ENCODE data around the gene FAM83C. TPM values are rescaled to one million over a fixed set of nuclear protein-coding genes. Genes with fewer than 3 reads are reported as not detected.

Gene FAM83C
- total RNA-seq, 1 donor from 2014 or later, result not detected

GRCh38 chr20:35302421-35303335 lies 10.5 kb upstream of the FAM83C start:
- no peaks in the 10 kb centered on the region for H3K27me3 Mint-ChIP-seq
- no peak for TF ChIP-seq CTCF (IDR thresholded peaks at IDR 0.05)
- intact Hi-C loops (cut with micrococcal nuclease), result loop anchor here (1.0 to 2.0 kb wide), 3 partner anchors 18 to 137 kb away; partner anchors contain the start of gene EIF6
- ChIA-PET POLR2A (interaction anchor here (0.6 to 1.1 kb wide), 2 partner anchors 19 to 511 kb away, joined by 3 to 10 read pairs; no protein-coding TSS in a partner anchor), CTCF (interaction anchor here (1.0 to 2.4 kb wide), 8 partner anchors 7 to 144 kb away, joined by 3 to 14 read pairs (median 4); partner anchors contain the start of gene MMP24OS)
- H3K4me3 Mint-ChIP-seq, result no peak overlapping the region
- peaks cover 16% of the 10 kb centered on the region for H3K36me3 Mint-ChIP-seq (ENCODE audit: low read depth)
- H3K9me3 Mint-ChIP-seq, result no peaks in the 10 kb centered on the region
- H3K4me1 Mint-ChIP-seq, result peaks cover 11% of the 10 kb centered on the region
- no peak overlapping the region for H3K27ac Mint-ChIP-seq
- DNase-seq, result no peak
- no peak for ATAC-seq (ENCODE audit: low read depth)

GRCh38 chr20:35301426-35301825 lies 9.2 kb upstream of the FAM83C start:
- CTCF ChIA-PET, result no interaction called here
- H3K9me3 Mint-ChIP-seq, result no peaks in the 10 kb centered on the region
- H3K27me3 Mint-ChIP-seq, result no peaks in the 10 kb centered on the region
- DNase-seq, result no peak
- POLR2A ChIA-PET, result no interaction called here
- no peak overlapping the region for H3K27ac Mint-ChIP-seq
- H3K4me1 Mint-ChIP-seq, result peaks cover 11% of the 10 kb centered on the region
- no peak for TF ChIP-seq CTCF (IDR thresholded peaks at IDR 0.05)
- intact Hi-C loops (cut with micrococcal nuclease), result no loop called here
- no peak overlapping the region for H3K4me3 Mint-ChIP-seq
- peaks cover 12% of the 10 kb centered on the region for H3K36me3 Mint-ChIP-seq (ENCODE audit: low read depth)
- no peak for ATAC-seq (ENCODE audit: low read depth)

GRCh38 chr20:35300469-35301262 lies 8.4 kb upstream of the FAM83C start:
- TF ChIP-seq CTCF (IDR thresholded peaks at IDR 0.05), result no peak
- POLR2A ChIA-PET, result interaction anchor here (0.6 kb wide), 1 partner anchor 145 kb away, joined by 3 read pairs; no protein-coding TSS in a partner anchor
- no peaks in the 10 kb centered on the region for H3K27me3 Mint-ChIP-seq
- intact Hi-C loops (cut with micrococcal nuclease), result no loop called here
- ATAC-seq (ENCODE audit: low read depth), result no peak
- DNase-seq, result no peak
- H3K4me3 Mint-ChIP-seq, result no peak overlapping the region
- H3K36me3 Mint-ChIP-seq (ENCODE audit: low read depth), result peaks cover 5% of the 10 kb centered on the region
- peaks cover 7% of the 10 kb centered on the region for H3K4me1 Mint-ChIP-seq
- CTCF ChIA-PET, result no interaction called here
- no peak overlapping the region for H3K27ac Mint-ChIP-seq
- H3K9me3 Mint-ChIP-seq, result no peaks in the 10 kb centered on the region

GRCh38 chr20:35299780-35300179 lies 7.6 kb upstream of the FAM83C start:
- no peak for TF ChIP-seq CTCF (IDR thresholded peaks at IDR 0.05)
- no peaks in the 10 kb centered on the region for H3K27me3 Mint-ChIP-seq
- ATAC-seq (ENCODE audit: low read depth) (no peak), DNase-seq (no peak)
- ChIA-PET CTCF (no interaction called here), POLR2A (no interaction called here)
- H3K9me3 Mint-ChIP-seq, result no peaks in the 10 kb centered on the region
- no peak overlapping the region for H3K4me3 Mint-ChIP-seq
- intact Hi-C loops (cut with micrococcal nuclease), result no loop called here
- H3K27ac Mint-ChIP-seq, result no peak overlapping the region
- peaks cover 5% of the 10 kb centered on the region for H3K36me3 Mint-ChIP-seq (ENCODE audit: low read depth)
- H3K4me1 Mint-ChIP-seq, result peaks cover 4% of the 10 kb centered on the region

GRCh38 chr20:35298264-35298663 lies 6.0 kb upstream of the FAM83C start:
- Mint-ChIP-seq H3K4me3 (no peak overlapping the region), H3K27ac (no peak overlapping the region), H3K36me3 (ENCODE audit: low read depth) (peaks cover 5% of the 10 kb centered on the region), H3K9me3 (no peaks in the 10 kb centered on the region), H3K4me1 (no peaks in the 10 kb centered on the region), H3K27me3 (peaks cover 4% of the 10 kb centered on the region)
- no peak for TF ChIP-seq CTCF (IDR thresholded peaks at IDR 0.05)
- ChIA-PET CTCF (no interaction called here), POLR2A (interaction anchor here (1.1 kb wide), 1 partner anchor 14 kb away, joined by 4 read pairs; the partner anchor contains the start of gene EIF6)
- ATAC-seq (ENCODE audit: low read depth), result no peak
- intact Hi-C loops (cut with micrococcal nuclease), result no loop called here
- DNase-seq, result no peak

All from activated B cell treated with CpG ODN at 0.5 μM for 24 hours (primary cell).